Measurements from ENCODE around the gene PCNX4.
A peak's percentile ranks its signal among the peaks of the same experiment; 100 is the strongest.
"Not testable (repeated sequence)": the region's sequence is repeated elsewhere in the genome, so short reads cannot be mapped to it uniquely, and the experiment has no call there.

The PCNX4 gene

GRCh38 chr14:60091550-60092525, at the start of gene PCNX4:
PCNX4 (plus strand) TSS chr14:60091923; CDS start chr14:60107639, 15,716 bp downstream.
- DNase-seq (ENCODE audit: low read depth): peak; percentile 97

DNA sequence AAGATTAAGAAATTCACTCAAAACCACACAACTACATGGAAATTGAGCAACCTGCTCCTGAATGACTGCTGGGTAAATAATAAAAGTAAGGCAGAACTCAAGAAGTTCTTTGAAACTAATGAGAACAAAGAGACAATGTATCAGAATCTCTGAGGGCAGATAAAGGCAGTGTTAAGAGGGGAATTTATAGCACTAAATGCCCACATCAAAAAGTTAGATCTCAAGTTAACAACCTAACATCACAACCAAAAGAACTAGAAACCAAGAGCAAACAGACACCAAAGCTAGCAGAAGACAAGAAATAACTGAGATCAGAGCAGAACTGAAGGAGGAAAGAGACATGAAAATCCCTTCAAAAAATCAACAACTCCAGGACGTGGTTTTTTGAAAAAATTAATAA, 43.7 kb upstream of the PCNX4 start:
- not testable (repeated sequence) for DNase-seq (ENCODE audit: low read depth)

GRCh38 chr14:60051721-60052221, 40.0 kb upstream of the PCNX4 start:
- peak; percentile 20 for DNase-seq (ENCODE audit: low read depth)

GRCh38 chr14:60058087-60058486, 33.6 kb upstream of the PCNX4 start:
- no peak for DNase-seq (ENCODE audit: low read depth)

- DNase-seq (ENCODE audit: low read depth): no peak
Observed at GRCh38 chr14:60061371-60061770, 30.4 kb upstream of the PCNX4 start.

GRCh38 chr14:60064491-60065072, 27.1 kb upstream of the PCNX4 start:
- DNase-seq (ENCODE audit: low read depth): peak; percentile 32

DNA sequence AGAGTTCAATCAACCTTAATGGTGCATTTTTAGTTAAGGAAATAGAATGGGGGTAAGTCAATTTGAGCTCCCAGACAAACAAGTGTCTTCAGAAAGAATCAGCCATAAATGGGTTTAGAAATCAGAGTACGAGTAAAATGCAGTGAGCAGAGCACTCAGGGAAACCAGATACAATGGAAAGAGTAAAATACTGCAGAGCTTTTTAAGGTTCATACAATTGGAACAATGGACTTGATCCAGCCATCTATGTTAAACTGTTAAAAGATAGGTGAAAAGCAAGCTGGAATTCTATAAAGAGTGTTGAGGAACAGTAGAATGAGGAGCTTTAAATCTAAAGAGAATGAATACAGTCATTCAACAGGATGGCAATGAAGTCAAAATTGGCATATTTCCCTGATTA, 23.8 kb upstream of the PCNX4 start:
- no peak for DNase-seq (ENCODE audit: low read depth)

DNA sequence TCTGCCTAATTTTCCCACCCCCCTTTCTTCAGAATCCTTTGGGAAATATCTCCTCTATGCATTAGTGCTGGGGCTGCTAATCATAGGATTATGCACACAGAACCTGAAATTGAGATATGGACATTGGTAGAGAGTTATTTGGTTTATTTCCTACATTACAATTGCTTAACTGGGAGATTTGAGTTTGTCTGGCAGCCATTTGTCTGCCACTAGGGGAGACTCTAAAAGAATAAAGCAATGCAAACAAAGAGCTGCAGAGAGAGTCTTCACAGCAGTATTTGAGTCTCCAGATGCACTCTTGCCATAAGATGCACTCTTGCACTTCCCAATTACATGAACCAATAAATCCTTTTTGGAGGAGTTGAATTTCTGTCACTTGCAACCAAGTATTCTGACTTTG, 12.0 kb upstream of the PCNX4 start:
- no peak for DNase-seq (ENCODE audit: low read depth)

DNA sequence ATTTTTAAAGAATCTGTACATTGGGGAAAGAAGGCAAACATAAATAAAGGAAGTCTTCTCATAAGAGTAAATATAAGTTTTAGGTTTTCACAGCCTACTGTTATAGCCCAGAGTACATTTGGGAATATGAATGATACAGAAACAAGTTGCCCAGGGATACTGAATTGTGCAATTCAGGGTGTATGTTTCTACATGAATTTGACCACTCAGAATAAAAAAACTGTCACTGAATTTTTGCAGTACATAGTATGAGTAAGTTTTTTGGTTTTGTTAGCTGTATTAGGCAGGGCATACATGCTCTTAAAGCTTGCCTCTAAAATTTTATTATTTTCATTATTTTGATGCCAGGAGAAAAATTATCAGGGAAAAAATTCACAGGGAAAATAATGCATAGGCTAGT, 6.6 kb upstream of the PCNX4 start:
- DNase-seq (ENCODE audit: low read depth): peak; percentile 78

DNA sequence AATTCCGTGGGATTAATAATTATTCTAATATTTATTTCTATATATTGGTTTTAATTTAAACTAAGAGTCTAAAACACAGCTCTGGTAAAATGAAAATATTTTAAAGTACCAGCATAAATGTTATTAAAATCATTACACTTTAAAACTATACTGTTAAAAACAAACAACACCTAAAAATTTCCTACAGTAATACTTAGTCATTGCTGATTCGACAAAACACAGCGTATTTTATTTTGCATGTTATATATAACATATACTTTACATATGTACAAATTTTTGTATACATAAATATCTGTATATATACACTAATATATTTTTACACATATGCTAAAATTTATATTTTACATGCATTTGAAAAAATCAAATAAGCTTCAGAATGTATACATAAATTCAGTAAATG, 6.0 kb upstream of the PCNX4 start:
- DNase-seq (ENCODE audit: low read depth): no peak

GRCh38 chr14:60087668-60088067, 4.1 kb upstream of the PCNX4 start:
- no peak for DNase-seq (ENCODE audit: low read depth)

GRCh38 chr14:60089221-60089620, 2.5 kb upstream of the PCNX4 start:
- DNase-seq (ENCODE audit: low read depth): no peak

DNA sequence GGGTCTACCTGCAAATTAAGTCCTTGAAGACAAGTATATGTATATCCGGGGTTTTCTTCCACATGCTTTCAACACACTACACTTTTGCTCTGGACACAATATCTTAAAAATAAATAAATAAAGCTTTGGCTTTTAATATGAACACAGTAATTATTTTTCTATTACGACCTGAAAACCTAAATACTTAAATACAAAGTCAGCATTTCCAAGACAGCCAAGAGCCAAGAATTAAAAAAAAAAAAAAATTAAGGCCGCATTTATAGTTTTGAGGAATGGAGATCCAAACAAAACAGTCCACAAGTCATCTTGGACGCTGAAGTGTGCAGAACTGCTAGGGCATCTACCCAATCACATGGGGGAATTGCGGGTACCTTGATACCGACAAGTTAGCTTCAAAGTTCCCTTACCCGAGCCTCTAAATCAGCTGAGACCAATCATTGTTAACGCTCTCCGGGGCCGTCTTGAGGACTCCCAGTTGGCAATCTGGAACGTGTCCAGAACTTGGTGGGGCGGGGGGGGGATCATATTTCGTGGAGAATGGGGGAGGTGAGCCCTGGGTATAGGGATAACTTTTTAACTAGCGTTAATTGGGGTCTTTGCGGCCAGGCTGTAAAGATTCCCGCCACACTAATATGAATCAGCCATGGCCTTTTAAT, 731 bp upstream of the PCNX4 start:
- no peak for DNase-seq (ENCODE audit: low read depth)

- DNase-seq (ENCODE audit: low read depth): no peak
Observed at GRCh38 chr14:60092526-60092920, 800 bp downstream of the PCNX4 start.

GRCh38 chr14:60093080-60093479, 1.4 kb downstream of the PCNX4 start:
- DNase-seq (ENCODE audit: low read depth): no peak

DNA sequence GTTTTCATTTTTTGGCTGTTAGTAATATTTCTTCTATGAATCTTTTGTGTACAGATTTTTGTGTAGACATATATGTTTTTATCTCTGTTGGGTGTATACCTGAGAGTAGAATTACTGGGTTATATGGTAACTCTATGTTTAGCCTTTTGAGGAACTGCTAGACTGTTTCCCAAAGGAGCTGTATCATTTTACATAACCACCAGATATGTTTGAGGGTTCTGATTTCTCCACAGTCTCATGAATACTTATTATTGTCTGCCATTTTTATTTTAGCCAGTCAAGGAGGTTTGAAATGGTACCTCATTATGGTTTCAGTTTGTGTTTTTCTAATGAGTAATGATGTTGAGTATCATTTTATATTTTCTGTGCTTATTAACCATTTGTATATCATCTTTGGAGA, 1.9 kb downstream of the PCNX4 start:
- no peak for DNase-seq (ENCODE audit: low read depth)

DNA sequence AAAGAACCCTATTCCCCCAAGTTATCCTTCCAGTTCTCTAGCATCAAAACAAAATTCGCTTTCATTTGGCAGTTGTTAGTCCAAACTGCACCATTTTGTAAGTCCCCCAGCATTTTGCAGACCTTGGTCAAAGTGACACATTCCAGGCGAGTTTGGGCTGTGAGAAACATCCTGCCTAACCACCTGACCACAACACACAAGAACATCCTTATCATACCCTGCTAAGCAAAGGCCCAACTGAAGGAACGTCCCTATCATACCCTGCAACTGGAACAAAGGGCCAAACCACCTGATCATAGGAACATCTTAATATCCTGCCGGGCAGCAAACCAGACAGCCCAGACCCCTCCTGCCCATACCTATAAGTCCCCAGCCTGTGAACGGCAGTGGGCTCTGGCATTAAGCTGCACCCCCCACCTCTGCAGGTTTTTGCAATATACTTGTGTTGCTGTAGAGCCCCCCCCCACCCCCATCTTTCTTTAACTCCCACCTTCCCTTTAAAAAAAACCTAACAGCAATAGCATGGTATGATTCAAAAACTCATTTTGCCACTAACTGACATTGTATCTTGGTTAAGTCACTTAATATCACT, 2.7 kb downstream of the PCNX4 start:
- no peak for DNase-seq (ENCODE audit: low read depth)

- no peak for DNase-seq (ENCODE audit: low read depth)
Observed at GRCh38 chr14:60095231-60095630, 3.5 kb downstream of the PCNX4 start.

DNA sequence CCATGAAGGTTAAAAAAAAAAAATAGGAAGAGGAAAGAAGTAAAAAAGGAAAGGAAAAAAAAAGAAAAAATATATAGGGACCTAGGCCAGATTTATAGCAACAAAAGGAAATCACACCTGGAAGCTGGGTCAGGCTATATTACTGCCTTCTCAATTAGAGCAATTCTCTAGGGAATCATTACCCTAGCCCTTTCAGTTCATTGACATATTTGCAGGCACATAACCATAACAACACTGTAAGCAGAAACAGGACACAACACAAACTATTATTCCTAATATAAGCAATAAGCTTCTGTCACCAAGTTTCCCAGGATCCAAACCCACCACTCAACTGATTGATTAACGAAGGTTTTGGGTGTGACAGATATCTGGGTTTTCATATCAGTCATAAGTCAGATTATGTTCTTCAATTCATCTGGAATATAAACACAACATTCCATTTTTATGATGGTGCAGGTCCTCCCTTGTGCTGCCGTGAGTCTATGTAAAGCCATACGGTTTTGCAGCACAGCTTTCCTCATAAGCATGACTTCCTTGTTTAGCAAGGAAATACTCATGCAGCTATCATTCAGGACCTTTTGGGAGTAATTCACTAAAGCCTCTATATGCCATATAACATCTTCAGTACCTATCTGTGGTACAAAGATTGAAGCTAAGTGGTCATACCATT, 4.2 kb downstream of the PCNX4 start:
- DNase-seq (ENCODE audit: low read depth): no peak

GRCh38 chr14:60097974-60098373, 6.3 kb downstream of the PCNX4 start:
- no peak for DNase-seq (ENCODE audit: low read depth)

DNA sequence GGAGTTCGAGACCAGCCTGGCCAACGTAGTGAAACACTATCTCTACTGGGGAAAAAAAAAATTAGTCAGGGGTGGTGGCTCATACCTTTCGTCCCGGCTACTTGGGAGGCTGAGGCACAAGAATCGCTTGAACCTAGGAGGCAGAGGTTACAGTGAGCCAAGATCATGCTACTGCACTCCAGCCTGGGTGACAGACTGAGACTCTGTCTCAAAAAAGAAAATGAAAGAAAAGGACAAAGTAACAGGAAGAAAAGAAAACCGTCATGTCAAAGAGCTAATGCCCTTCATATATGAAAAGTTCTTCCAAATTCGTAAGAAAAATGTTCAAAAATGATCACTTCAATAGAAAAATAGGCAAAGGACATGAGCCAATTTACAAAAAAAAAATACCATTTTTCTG, 8.1 kb downstream of the PCNX4 start:
- not testable (repeated sequence) for DNase-seq (ENCODE audit: low read depth)

GRCh38 chr14:60101786-60102185, 10.1 kb downstream of the PCNX4 start:
- DNase-seq (ENCODE audit: low read depth): no peak
